ENCODE measurements around the gene NCAPG2.
A peak's percentile ranks its signal among the peaks of the same experiment; 100 is the strongest.

The NCAPG2 gene

GRCh38 chr7:158601090-158601489 is 103.5 kb downstream of the NCAPG2 start:
- no peak for DNase-seq (ENCODE audit: low read depth)

GRCh38 chr7:158596745-158597144 is 107.9 kb downstream of the NCAPG2 start:
- no peak for DNase-seq (ENCODE audit: low read depth)

- DNase-seq (ENCODE audit: low read depth): no peak
These were observed 108.3 kb downstream of the NCAPG2 start for GRCh38 chr7:158596309-158596708.

- DNase-seq (ENCODE audit: low read depth): no peak
These were observed 109.5 kb downstream of the NCAPG2 start for GRCh38 chr7:158595068-158595467.

GRCh38 chr7:158592541-158592940 is 112.1 kb downstream of the NCAPG2 start:
- no peak for DNase-seq (ENCODE audit: low read depth)

- no peak for DNase-seq (ENCODE audit: low read depth)
These were observed 112.7 kb downstream of the NCAPG2 start for GRCh38 chr7:158591944-158592343.

GRCh38 chr7:158590181-158590530 is 114.4 kb downstream of the NCAPG2 start:
- DNase-seq (ENCODE audit: low read depth): no peak

GRCh38 chr7:158589653-158590052 is 115.0 kb downstream of the NCAPG2 start:
- no peak for DNase-seq (ENCODE audit: low read depth)

- no peak for DNase-seq (ENCODE audit: low read depth)
These were observed 115.6 kb downstream of the NCAPG2 start for GRCh38 chr7:158588878-158589442.

- DNase-seq (ENCODE audit: low read depth): no peak
These were observed 116.3 kb downstream of the NCAPG2 start for GRCh38 chr7:158588085-158588877.

GRCh38 chr7:158587162-158588084 is 117.2 kb downstream of the NCAPG2 start, which contains the start of gene PTPRN2:
Gene PTPRN2, minus strand, starts transcription at chr7:158587823.
- DNase-seq (ENCODE audit: low read depth): peak; percentile 27

- DNase-seq (ENCODE audit: low read depth): no peak
These were observed 118.0 kb downstream of the NCAPG2 start for GRCh38 chr7:158586499-158587161.

- DNase-seq (ENCODE audit: low read depth): no peak
These were observed 118.7 kb downstream of the NCAPG2 start for GRCh38 chr7:158585721-158586498.

GRCh38 chr7:158584407-158584806 is 120.2 kb downstream of the NCAPG2 start:
- DNase-seq (ENCODE audit: low read depth): no peak

GRCh38 chr7:158583810-158584209 is 120.8 kb downstream of the NCAPG2 start:
- DNase-seq (ENCODE audit: low read depth): no peak

- no peak for DNase-seq (ENCODE audit: low read depth)
These were observed 121.5 kb downstream of the NCAPG2 start for GRCh38 chr7:158583143-158583542.

- no peak for DNase-seq (ENCODE audit: low read depth)
These were observed 122.5 kb downstream of the NCAPG2 start for GRCh38 chr7:158582089-158582456.

- DNase-seq (ENCODE audit: low read depth): no peak
These were observed 123.0 kb downstream of the NCAPG2 start for GRCh38 chr7:158581440-158582088.

All from T-helper 22 cell (primary cell).